Epithelial cell of proximal tubule (primary cell): ENCODE results near the gene DTX4. TPM values are rescaled to one million over a fixed set of nuclear protein-coding genes. Genes with fewer than 3 reads are reported as not detected.

Experiments used
- DNase-seq: peaks from one replicate; pipeline ENCODE4 v3.0.0-alpha.2; 2011; ENCODE audit warnings: low read depth
- H3K4me3 ChIP-seq: 2 replicates; pipeline ENCODE4 v1.5.1; 2011; ENCODE audit warnings: low read depth, mild to moderate bottlenecking, low read length
- CTCF ChIP-seq: conservative IDR thresholded peaks from 2 replicates; pipeline ENCODE4 v1.5.1; 2012; ENCODE audit warnings: low read depth, mild to moderate bottlenecking, low read length
- total RNA-seq: library from RNA; depleted of rRNA; stranded (reverse); fragments of >200 nt; gene quantifications from 2 replicates; pipeline ENCODE4 v1.2.3, GENCODE V29; 2015

The DTX4 gene
- total RNA-seq, 1 donor from 2014 or later = 3.0 TPM

- no peak overlapping the region for H3K4me3 ChIP-seq
- no peak for TF ChIP-seq CTCF
- no peak for DNase-seq
These were observed 47.0 kb downstream of the DTX4 start for GRCh38 chr11:59218893-59219292.

GRCh38 chr11:59219836-59220235 is 47.9 kb downstream of the DTX4 start:
- TF ChIP-seq CTCF = no peak
- DNase-seq = no peak
- no peak overlapping the region for H3K4me3 ChIP-seq

- TF ChIP-seq CTCF = no peak
- no peak for DNase-seq
- no peak overlapping the region for H3K4me3 ChIP-seq
These were observed 49.5 kb downstream of the DTX4 start for GRCh38 chr11:59221441-59221840.

- H3K4me3 ChIP-seq = no peak overlapping the region
- no peak for DNase-seq
- no peak for TF ChIP-seq CTCF
These were observed 50.6 kb downstream of the DTX4 start for GRCh38 chr11:59222464-59223060.

- H3K4me3 ChIP-seq = no peak overlapping the region
- no peak for DNase-seq
These were observed 51.2 kb downstream of the DTX4 start for GRCh38 chr11:59223177-59223576.

GRCh38 chr11:59223611-59224010 is 51.7 kb downstream of the DTX4 start:
- no peak overlapping the region for H3K4me3 ChIP-seq
- no peak for DNase-seq
- no peak for TF ChIP-seq CTCF

More at GRCh38 chr11:59223177-59223576, 51.2 kb downstream of the DTX4 start:
- no peak for TF ChIP-seq CTCF

GRCh38 chr11:59224351-59224928 is 52.5 kb downstream of the DTX4 start:
- no peak overlapping the region for H3K4me3 ChIP-seq
- no peak for TF ChIP-seq CTCF
- DNase-seq = no peak
